GM12878 (cell line): ENCODE results near the gene LRP3. TPM values are rescaled to one million over a fixed set of nuclear protein-coding genes. Genes with fewer than 3 reads are reported as not detected.

Experiments used
- ATAC-seq: fragments of 200-7000 bp; cut with Tn5 transposase; 3 replicates; pipeline ENCODE4 v1.9.1; 2020; ENCODE audit warnings: mild to moderate bottlenecking, moderate library complexity
- BruUV-seq: library from RNA; stranded (reverse); fragments of 400-500 nt; replicated peaks from 2 replicates; lab custom pipeline; 2021; lab: Mats Ljungman, UMichigan
- CTCF ChIA-PET: fragments of 300-600 bp; sonication (Branson Sonifier 250); formaldehyde crosslinking; extraction: SDS; loops from one replicate; lab custom pipeline; 2021; ENCODE audit warnings: inconsistent platforms; lab: Yijun Ruan, JAX
- POLR2A ChIA-PET: fragments of 350-600 bp; formaldehyde crosslinking; extraction: SDS; loops from one replicate; lab custom pipeline; 2021; ENCODE audit warnings: inconsistent platforms; lab: Charles Lee
- RAD21 ChIA-PET: fragments of 300-600 bp; sonication (Branson Sonifier 250); formaldehyde crosslinking; loops from one replicate; lab custom pipeline; 2023; ENCODE audit warnings: antibody characterized with exemption; ENCODE audit not compliant: unreplicated experiment; lab: Charles Lee
- SMC1A ChIA-PET: fragments of 300-600 bp; sonication (Branson Sonifier 250); formaldehyde crosslinking; loops from one replicate; lab custom pipeline; 2023; ENCODE audit not compliant: unreplicated experiment, uncharacterized antibody; lab: Charles Lee
- DNase-seq: peaks from one replicate; pipeline ENCODE4 v3.0.0-alpha.2; 2011; ENCODE audit warnings: low read depth, low spot score
- FAIRE-seq: peaks from 3 replicates; lab custom pipeline; 2011; peaks lifted over from hg19 to GRCh38; lab: Jason Lieb, UNC
- H2AFZ ChIP-seq: 2 replicates; pipeline ENCODE4 v1.6.0; 2011; ENCODE audit warnings: low read depth, low read length, control low read depth; ENCODE audit not compliant: control insufficient read depth
- H3K27ac ChIP-seq: 2 replicates; pipeline ENCODE4 v1.5.1; 2011; ENCODE audit warnings: control low read depth; ENCODE audit not compliant: control insufficient read depth, insufficient read depth
- H3K27me3 ChIP-seq, 2 experiments: replicated peaks in 1 of 2; 2 replicates each; pipeline versions ENCODE4 v1.6.0 to v1.6.1; 2011; ENCODE audit warnings: low read length in 1 of 2; ENCODE audit not compliant: control insufficient read depth in 2 of 2, insufficient read depth in 2 of 2
- H3K36me3 ChIP-seq, 2 experiments: 2 replicates each; pipeline ENCODE4 v1.5.1; 2011; ENCODE audit warnings: low read length in 1 of 2; ENCODE audit not compliant: control insufficient read depth in 2 of 2, insufficient read depth in 2 of 2
- H3K4me1 ChIP-seq: 2 replicates; pipeline ENCODE4 v1.6.1; 2011; ENCODE audit warnings: mild to moderate bottlenecking, low read length, moderate library complexity, mixed read lengths; ENCODE audit not compliant: control insufficient read depth, insufficient read depth
- H3K4me2 ChIP-seq: 2 replicates; pipeline ENCODE4 v1.6.0; 2011; ENCODE audit warnings: control low read depth; ENCODE audit not compliant: control insufficient read depth, insufficient read depth
- H3K4me3 ChIP-seq: fragments of 200-600 bp; sonication (generic); 2 replicates; pipeline ENCODE4 v1.5.1; 2016
- H3K79me2 ChIP-seq: 2 replicates; pipeline ENCODE4 v1.6.0; 2011; ENCODE audit warnings: low read length; ENCODE audit not compliant: control insufficient read depth, insufficient read depth
- H3K9ac ChIP-seq: 2 replicates; pipeline ENCODE4 v1.8.0; 2011; ENCODE audit warnings: low read length, control low read depth, mixed read lengths; ENCODE audit not compliant: control insufficient read depth, insufficient read depth
- H3K9me3 ChIP-seq: replicated peaks from 3 replicates; pipeline ENCODE4 v1.5.1; 2011; ENCODE audit warnings: mild to moderate bottlenecking, low read length; ENCODE audit not compliant: control insufficient read depth, insufficient read depth
- H4K20me1 ChIP-seq: 2 replicates; pipeline ENCODE4 v1.6.0; 2011; ENCODE audit not compliant: control insufficient read depth, insufficient read depth
- CREM ChIP-seq: IDR thresholded peaks from 2 replicates; pipeline ENCODE4 v1.6.1; 2014; ENCODE audit warnings: antibody characterized with exemption, low read depth
- EP300 ChIP-seq, 2 experiments: fragments of 150-350 bp in 1 of 2; IDR thresholded peaks; 2 replicates each; pipeline ENCODE4 v1.6.1; 2011 to 2012; ENCODE audit warnings: low read depth in 2 of 2, low read length in 2 of 2, borderline replicate concordance in 1 of 2, improper control_type of control experiment in 1 of 2, inconsistent platforms in 1 of 2; ENCODE audit not compliant: control insufficient read depth in 1 of 2
- HDAC2 ChIP-seq: fragments of 200-600 bp; sonication (generic); IDR thresholded peaks from 2 replicates; pipeline ENCODE4 v1.6.1; 2017
- HDGF ChIP-seq: fragments of 450-650 bp; IDR thresholded peaks from 2 replicates; pipeline ENCODE4 v1.6.1; 2016; ENCODE audit warnings: antibody characterized with exemption
- KDM1A ChIP-seq: fragments of 200-600 bp; sonication (generic); IDR thresholded peaks from 2 replicates; pipeline ENCODE4 v1.6.1; 2016; ENCODE audit warnings: borderline replicate concordance
- MEF2B ChIP-seq: fragments of 450-650 bp; IDR thresholded peaks from 2 replicates; pipeline ENCODE4 v1.6.1; 2018; ENCODE audit warnings: mild to moderate bottlenecking, moderate library complexity; ENCODE audit not compliant: partially characterized antibody, poor library complexity, severe bottlenecking
- MTA3 ChIP-seq: IDR thresholded peaks from 2 replicates; pipeline ENCODE4 v1.6.1; 2012; ENCODE audit warnings: low read length, inconsistent platforms, borderline replicate concordance
- NR2C1 ChIP-seq: fragments of 450-650 bp; IDR thresholded peaks from 2 replicates; pipeline ENCODE4 v1.6.1; 2017; ENCODE audit warnings: antibody characterized with exemption, mild to moderate bottlenecking, moderate library complexity
- WGBS: methylation state at CpG from one replicate; pipeline ENCODE4 v1.1.6; 2016; ENCODE audit warnings: low lambda C conversion rate; ENCODE audit not compliant: insufficient replicate concordance, insufficient coverage; ENCODE audit errors: missing lambda C conversion rate; 5-methylcytosine and 5-hydroxymethylcytosine counted together
- in situ Hi-C: fragments of 300-500 bp; cut with MboI; formaldehyde crosslinking; loops from 9 replicates; pipeline ENCODE4 v1.14.3; 2018; ENCODE audit warnings: mixed read lengths
- intact Hi-C: fragments of 100-400 bp; cut with micrococcal nuclease; formaldehyde crosslinking; loops from one replicate; pipeline ENCODE4 v1.14.2; 2022; ENCODE audit not compliant: unreplicated experiment
- polyA plus RNA-seq, 11 experiments: library from polyadenylated mRNA; depleted of rRNA in 4 of 11; unstranded in 6 of 11; stranded (reverse) in 5 of 11; fragments of >200 nt; fragmentation: Nextera tagmentation in 4 of 11; fragmentation: Illumina TruSeq in 1 of 11; extraction: Ambion mirVana in 4 of 11; extraction: Trizol in 1 of 11; gene quantifications; 1 replicate in 1 of 11; 2 replicates in 10 of 11; pipeline versions ENCODE4 v1.2.1 to v1.2.3, GENCODE V29; 2011 to 2016; ENCODE audit warnings: inconsistent platforms in 2 of 11, missing spikeins in 2 of 11, low read depth in 1 of 11
- total RNA-seq, 4 experiments: library from RNA; depleted of rRNA in 3 of 4; stranded (reverse); fragments of >200 nt in 3 of 4; fragmentation: Illumina TruSeq in 1 of 4; extraction: Trizol in 1 of 4; gene quantifications; 2 replicates each; pipeline versions ENCODE4 v1.2.1 to v1.2.3, GENCODE V29; 2013 to 2021
- TF ChIP-seq, protein P1 (sequence below): IDR thresholded peaks from 2 replicates; pipeline ENCODE4 v1.6.1; 2011; ENCODE audit warnings: mild to moderate bottlenecking, low read depth, low read length, moderate library complexity; ENCODE audit not compliant: insufficient replicate concordance

Gene LRP3
- total and polyA plus RNA-seq, 10 of the 15 experiments (the other 5 are each of a cell fraction or from before 2014, with no cell fraction given): 0.12 to 3.2 (median 0.64) TPM; not detected in 2

- no peaks in the 10 kb centered on the region for H3K4me1 ChIP-seq
- RAD21 ChIA-PET: no interaction called here
- H3K9me3 ChIP-seq: no peaks in the 10 kb centered on the region; the same call in 1 of the 3 replicates
- no peak overlapping the region for H2AFZ ChIP-seq
- H3K79me2 ChIP-seq: no peaks in the 10 kb centered on the region
- in situ Hi-C loops (loop anchor here (25.0 kb wide), 1 partner anchor 536 kb away; no protein-coding TSS in a partner anchor), intact Hi-C loops (no loop called here)
- BruUV-seq: no TSS peak
- no peak for ATAC-seq
- H3K36me3 ChIP-seq: no peaks in the 10 kb centered on the region
- CTCF ChIA-PET: no interaction called here
- TF ChIP-seq MEF2B (no peak), MTA3 (no peak), KDM1A (no peak), EP300 (IDR thresholded peaks at IDR 0.05; ENCODE audit: borderline replicate concordance in 1 of 2, control insufficient read depth in 1 of 2, low read depth in 2 of 2, low read length in 2 of 2) (no peak), CREM (no peak), HDAC2 (no peak), NR2C1 (no peak), HDGF (no peak)
- TF ChIP-seq, protein P1, sequence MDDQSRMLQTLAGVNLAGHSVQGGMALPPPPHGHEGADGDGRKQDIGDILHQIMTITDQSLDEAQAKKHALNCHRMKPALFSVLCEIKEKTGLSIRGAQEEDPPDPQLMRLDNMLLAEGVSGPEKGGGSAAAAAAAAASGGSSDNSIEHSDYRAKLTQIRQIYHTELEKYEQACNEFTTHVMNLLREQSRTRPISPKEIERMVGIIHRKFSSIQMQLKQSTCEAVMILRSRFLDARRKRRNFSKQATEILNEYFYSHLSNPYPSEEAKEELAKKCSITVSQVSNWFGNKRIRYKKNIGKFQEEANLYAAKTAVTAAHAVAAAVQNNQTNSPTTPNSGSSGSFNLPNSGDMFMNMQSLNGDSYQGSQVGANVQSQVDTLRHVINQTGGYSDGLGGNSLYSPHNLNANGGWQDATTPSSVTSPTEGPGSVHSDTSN: no peak
- TF ChIP-seq, all 136 proteins: peak for 0
- no peak overlapping the region for H3K4me3 ChIP-seq
- POLR2A ChIA-PET: no interaction called here
- no peak overlapping the region for H3K9ac ChIP-seq
- no peaks in the 10 kb centered on the region for H4K20me1 ChIP-seq
- SMC1A ChIA-PET: interaction anchor here (0.9 kb wide), 1 partner anchor 9 kb away, joined by 3 read pairs; no protein-coding TSS in a partner anchor
- peaks cover 5 to 12% of the 10 kb centered on the region in 2 experiments; a peak in 3 of 4 replicates for H3K27me3 ChIP-seq
- 56% methylated on average over 32 of the region's 66 CpGs for WGBS
- FAIRE-seq (no peak), DNase-seq (no peak)
- no peak overlapping the region for H3K27ac ChIP-seq
- H3K4me2 ChIP-seq: no peak overlapping the region
Measured at GRCh38 chr19:33226550-33227241, 32.6 kb downstream of the LRP3 start.
